H9 (cell line): ENCODE data around the gene BLMH. TPM values are rescaled to one million over a fixed set of nuclear protein-coding genes. Genes with fewer than 3 reads are reported as not detected.

ENCODE experiments used
- DNase-seq: peaks from one replicate; pipeline ENCODE4 v3.0.0-alpha.2; 2017
- H2AFZ ChIP-seq: one replicate; pipeline ENCODE4 v1.6.1; 2013; ENCODE audit warnings: mild to moderate bottlenecking, low read length, control low read depth, moderate library complexity
- H2AK5ac ChIP-seq: 2 replicates; pipeline ENCODE4 v1.6.1; 2013; ENCODE audit warnings: low read length, control low read depth, mixed read lengths; ENCODE audit not compliant: insufficient read length
- H2BK120ac ChIP-seq: one replicate; pipeline ENCODE4 v1.6.1; 2013; ENCODE audit warnings: low read depth, mild to moderate bottlenecking, low read length, control low read depth, inconsistent platforms; ENCODE audit not compliant: poor library complexity, severe bottlenecking
- H2BK12ac ChIP-seq: 2 replicates; pipeline ENCODE4 v1.6.1; 2013; ENCODE audit warnings: low read length, control low read depth, mixed read lengths, low read depth; ENCODE audit not compliant: insufficient read length
- H2BK15ac ChIP-seq: 2 replicates; pipeline ENCODE4 v1.6.1; 2013; ENCODE audit warnings: low read depth, low read length, control low read depth
- H2BK20ac ChIP-seq: one replicate; pipeline ENCODE4 v1.6.1; 2013; ENCODE audit warnings: low read depth, mild to moderate bottlenecking, low read length, control low read depth, inconsistent platforms; ENCODE audit not compliant: poor library complexity, severe bottlenecking
- H2BK5ac ChIP-seq: 2 replicates; pipeline ENCODE4 v1.6.1; 2013; ENCODE audit warnings: low read length, control low read depth, mixed read lengths; ENCODE audit not compliant: insufficient read length
- H3K14ac ChIP-seq: 2 replicates; pipeline ENCODE4 v1.6.1; 2013; ENCODE audit warnings: low read length, control low read depth; ENCODE audit not compliant: insufficient read depth
- H3K18ac ChIP-seq: 2 replicates; pipeline ENCODE4 v1.6.1; 2013; ENCODE audit warnings: low read depth, mild to moderate bottlenecking, mixed read lengths, low read length, control low read depth; ENCODE audit not compliant: insufficient read length
- H3K23ac ChIP-seq: 2 replicates; pipeline ENCODE4 v1.6.1; 2013; ENCODE audit warnings: low read length, control low read depth, mixed read lengths, low read depth; ENCODE audit not compliant: insufficient read length
- H3K23me2 ChIP-seq: 2 replicates; pipeline ENCODE4 v1.6.1; 2013; ENCODE audit warnings: low read depth, mild to moderate bottlenecking, mixed read lengths, low read length, control low read depth; ENCODE audit not compliant: insufficient read length, poor library complexity, severe bottlenecking
- H3K27ac ChIP-seq: 2 replicates; pipeline ENCODE4 v1.5.1; 2013; ENCODE audit warnings: low read length, control low read depth, mixed read lengths, low read depth; ENCODE audit not compliant: insufficient read length
- H3K27me3 ChIP-seq: 2 replicates; pipeline ENCODE4 v1.6.1; 2013; ENCODE audit warnings: low read length, control low read depth, inconsistent platforms; ENCODE audit not compliant: insufficient read depth
- H3K4ac ChIP-seq: 2 replicates; pipeline ENCODE4 v1.6.1; 2013; ENCODE audit warnings: low read depth, mild to moderate bottlenecking, control low read depth, inconsistent platforms, low read length, moderate library complexity
- H3K4me1 ChIP-seq: 2 replicates; pipeline ENCODE4 v1.6.1; 2013; ENCODE audit warnings: low read length, control low read depth, inconsistent platforms; ENCODE audit not compliant: insufficient read depth
- H3K4me2 ChIP-seq: 2 replicates; pipeline ENCODE4 v1.6.1; 2013; ENCODE audit warnings: low read length, control low read depth, mixed read lengths; ENCODE audit not compliant: insufficient read length, insufficient read depth
- H3K56ac ChIP-seq: 2 replicates; pipeline ENCODE4 v1.6.1; 2013; ENCODE audit warnings: low read depth, mild to moderate bottlenecking, mixed read lengths, low read length, control low read depth; ENCODE audit not compliant: insufficient read length
- H3K79me1 ChIP-seq: 2 replicates; pipeline ENCODE4 v1.6.1; 2013; ENCODE audit warnings: low read depth, mild to moderate bottlenecking, moderate library complexity, low read length, control low read depth, inconsistent platforms; ENCODE audit not compliant: insufficient read depth, poor library complexity, severe bottlenecking
- H3K79me2 ChIP-seq: 2 replicates; pipeline ENCODE4 v1.6.1; 2013; ENCODE audit warnings: low read length, control low read depth, inconsistent platforms; ENCODE audit not compliant: insufficient read depth
- H3K9ac ChIP-seq: 2 replicates; pipeline ENCODE4 v1.6.1; 2013; ENCODE audit warnings: low read length, control low read depth, mixed read lengths; ENCODE audit not compliant: insufficient read length; ENCODE audit errors: extremely low read depth
- H3K9me3 ChIP-seq: one replicate; pipeline ENCODE4 v1.6.1; 2013; ENCODE audit warnings: low read depth, low read length, inconsistent platforms; ENCODE audit not compliant: control insufficient read depth
- H3T11ph ChIP-seq: one replicate; pipeline ENCODE4 v1.6.1; 2013; ENCODE audit warnings: mild to moderate bottlenecking, low read length, control low read depth, inconsistent platforms
- H4K20me1 ChIP-seq: one replicate; pipeline ENCODE4 v1.6.1; 2013; ENCODE audit not compliant: control insufficient read depth, insufficient read length, insufficient read depth
- H4K5ac ChIP-seq: 2 replicates; pipeline ENCODE4 v1.6.1; 2013; ENCODE audit warnings: low read depth, mild to moderate bottlenecking, mixed read lengths, low read length, control low read depth; ENCODE audit not compliant: insufficient read length
- H4K8ac ChIP-seq: replicated peaks from 2 replicates; pipeline ENCODE4 v1.6.1; 2013; ENCODE audit warnings: low read length, control low read depth, mixed read lengths, low read depth; ENCODE audit not compliant: insufficient read length
- H4K91ac ChIP-seq: 2 replicates; pipeline ENCODE4 v1.6.1; 2013; ENCODE audit warnings: low read depth, mild to moderate bottlenecking, moderate library complexity, mixed read lengths, low read length, control low read depth; ENCODE audit not compliant: insufficient read length
- H3K27ac Mint-ChIP-seq, 3 experiments: 2 replicates in 2 of 3; 3 replicates in 1 of 3; pipeline ENCODE4 v1.8.0; 2020 to 2021; ENCODE audit warnings: mixed read lengths in 3 of 3, mild to moderate bottlenecking in 1 of 3, moderate library complexity in 1 of 3
- H3K27me3 Mint-ChIP-seq: 2 replicates; pipeline ENCODE4 v1.8.0; 2021; ENCODE audit warnings: low read depth, mild to moderate bottlenecking, moderate library complexity, mixed read lengths
- H3K36me3 Mint-ChIP-seq, 3 experiments: 2 replicates in 2 of 3; 3 replicates in 1 of 3; pipeline ENCODE4 v1.8.0; 2020 to 2021; ENCODE audit warnings: low read depth in 3 of 3, mixed read lengths in 3 of 3; ENCODE audit not compliant: insufficient read depth in 1 of 3
- H3K4me1 Mint-ChIP-seq, 2 experiments: 2 replicates each; pipeline ENCODE4 v1.8.0; 2020; ENCODE audit warnings: mixed read lengths in 2 of 2
- H3K4me3 Mint-ChIP-seq, 2 experiments: 2 replicates in 1 of 2; 3 replicates in 1 of 2; pipeline ENCODE4 v1.8.0; 2020 to 2021; ENCODE audit warnings: mild to moderate bottlenecking in 2 of 2, mixed read lengths in 2 of 2, moderate library complexity in 1 of 2
- H3K9me3 Mint-ChIP-seq, 2 experiments: 2 replicates in 1 of 2; 3 replicates in 1 of 2; pipeline ENCODE4 v1.8.0; 2020; ENCODE audit warnings: mild to moderate bottlenecking in 2 of 2, mixed read lengths in 2 of 2, moderate library complexity in 1 of 2
- CTCF ChIP-seq: fragments of 200-600 bp; sonication (generic); conservative IDR thresholded peaks from 3 replicates; pipeline ENCODE4 v1.8.0; 2021; ENCODE audit warnings: antibody characterized with exemption, mild to moderate bottlenecking
- total RNA-seq: library from RNA; stranded (reverse); gene quantifications from 2 replicates; pipeline ENCODE4 v1.2.1, GENCODE V29; 2021

The BLMH gene
- total RNA-seq, 1 experiment from 2014 or later, result 74.7 TPM

DNA sequence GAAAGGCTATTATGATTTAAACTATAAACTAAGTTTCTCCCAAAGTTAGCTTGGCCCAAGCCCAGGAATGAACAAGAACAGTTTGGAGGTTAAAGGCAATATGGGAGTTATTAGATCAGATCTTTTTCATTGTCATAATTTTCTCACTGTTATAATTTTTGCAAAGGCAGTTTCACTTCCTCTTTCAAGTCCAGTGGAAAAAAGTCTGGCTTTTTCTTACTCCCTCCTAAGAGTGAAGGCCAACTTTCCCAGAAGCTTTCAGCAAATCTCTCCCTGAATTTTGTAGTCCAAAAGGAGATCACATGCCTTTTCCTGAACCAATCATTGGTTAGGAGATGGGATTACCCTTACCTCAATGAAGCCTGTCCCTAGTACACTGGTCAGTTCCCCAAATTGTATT, 9.1 kb upstream of the BLMH start:
- Histone ChIP-seq H3K23ac (no peak overlapping the region), H3K4ac (no peak overlapping the region), H3K27me3 (no peaks in the 10 kb centered on the region), H3K9ac (no peak overlapping the region), H3K4me2 (no peak overlapping the region), H2BK5ac (no peak overlapping the region), H2BK20ac (no peak overlapping the region), H3K9me3 (no peaks in the 10 kb centered on the region), H3K23me2 (no peaks in the 10 kb centered on the region), H4K5ac (no peak overlapping the region), H2BK15ac (no peak overlapping the region), H3K4me1 (no peaks in the 10 kb centered on the region), H3K56ac (no peak overlapping the region), H4K8ac (no peak overlapping the region), H4K20me1 (no peaks in the 10 kb centered on the region), H2BK120ac (no peak overlapping the region), H2AFZ (no peak overlapping the region), H2AK5ac (no peak overlapping the region), H4K91ac (no peak overlapping the region), H3K79me2 (no peaks in the 10 kb centered on the region), H3K14ac (no peak overlapping the region), H3K18ac (no peak overlapping the region), H3T11ph (no peak overlapping the region), H3K27ac (no peak overlapping the region), H3K79me1 (no peaks in the 10 kb centered on the region), H2BK12ac (no peak overlapping the region)
- Mint-ChIP-seq H3K4me1 (no peaks in the 10 kb centered on the region), H3K4me3 (no peak overlapping the region), H3K36me3 (no peaks in the 10 kb centered on the region), H3K27ac (no peak overlapping the region), H3K9me3 (no peaks in the 10 kb centered on the region), H3K27me3 (peaks cover 3% of the 10 kb centered on the region; the same call in 1 of the 2 replicates)
- no peak for DNase-seq
- TF ChIP-seq CTCF, result no peak
